GM18508 (cell line): ENCODE measurements around the gene ECHDC3.
"Not testable (repeated sequence)": the region's sequence is repeated elsewhere in the genome, so short reads cannot be mapped to it uniquely, and the experiment has no call there.

Experiments used
- ATAC-seq: cut with Tn5 transposase; IDR thresholded peaks from one replicate; pipeline ENCODE4 v1.9.1; 2021; ENCODE audit warnings: moderate number of reproducible peaks; ENCODE audit not compliant: insufficient read depth, unreplicated experiment

Gene ECHDC3

GRCh38 chr10:11742009-11742778 lies at the start of gene ECHDC3:
TSS of gene ECHDC3 (plus strand) at chr10:11742382. CDS start at chr10:11742577, 195 bp downstream.
- ATAC-seq = no peak

GRCh38 chr10:11693376-11693775 lies 48.8 kb upstream of the ECHDC3 start:
- ATAC-seq = no peak

GRCh38 chr10:11695779-11696178 lies 46.4 kb upstream of the ECHDC3 start:
- no peak for ATAC-seq

- peak; percentile 31 for ATAC-seq
These were observed 44.3 kb upstream of the ECHDC3 start for GRCh38 chr10:11697718-11698527.

- peak; percentile 85 for ATAC-seq
These were observed 43.3 kb upstream of the ECHDC3 start for GRCh38 chr10:11698691-11699549.

- ATAC-seq = no peak
These were observed 42.6 kb upstream of the ECHDC3 start for GRCh38 chr10:11699550-11700097.

GRCh38 chr10:11700539-11700938 lies 41.6 kb upstream of the ECHDC3 start:
- no peak for ATAC-seq

- no peak for ATAC-seq
These were observed 40.6 kb upstream of the ECHDC3 start for GRCh38 chr10:11701451-11702095.

- no peak for ATAC-seq
These were observed 39.9 kb upstream of the ECHDC3 start for GRCh38 chr10:11702264-11702663.

- no peak for ATAC-seq
These were observed 38.1 kb upstream of the ECHDC3 start for GRCh38 chr10:11704092-11704491.

GRCh38 chr10:11705722-11706121 lies 36.5 kb upstream of the ECHDC3 start:
- ATAC-seq = no peak

GRCh38 chr10:11706895-11707567 lies 35.2 kb upstream of the ECHDC3 start:
- no peak for ATAC-seq

GRCh38 chr10:11707624-11708350 lies 34.4 kb upstream of the ECHDC3 start:
- no peak for ATAC-seq

GRCh38 chr10:11708801-11709200 lies 33.4 kb upstream of the ECHDC3 start:
- not testable (repeated sequence) for ATAC-seq

- ATAC-seq = no peak
These were observed 29.4 kb upstream of the ECHDC3 start for GRCh38 chr10:11712744-11713143.

- ATAC-seq = no peak
These were observed 28.9 kb upstream of the ECHDC3 start for GRCh38 chr10:11713186-11713743.

GRCh38 chr10:11713963-11714362 lies 28.2 kb upstream of the ECHDC3 start:
- ATAC-seq = no peak

- ATAC-seq = no peak
These were observed 27.3 kb upstream of the ECHDC3 start for GRCh38 chr10:11714750-11715365.
